GM20431 (cell line): Measurements from ENCODE around the gene FAM222B.
"Not testable (repeated sequence)": the region's sequence is repeated elsewhere in the genome, so short reads cannot be mapped to it uniquely, and the experiment has no call there.

Experiments
- in situ Hi-C: fragments of 300-500 bp; cut with MseI, MboI; formaldehyde crosslinking; loops from one replicate; pipeline ENCODE4 v1.15.0; 2020; ENCODE audit warnings: low sequenced_read_pairs; ENCODE audit not compliant: unreplicated experiment

FAM222B gene

GRCh38 chr17:28788100-28788499, 54.5 kb downstream of the FAM222B start:
- in situ Hi-C loops = no loop called here

GRCh38 chr17:28783161-28783560, 59.4 kb downstream of the FAM222B start:
- in situ Hi-C loops = no loop called here

- in situ Hi-C loops = not testable (repeated sequence)
These were observed 63.0 kb downstream of the FAM222B start for GRCh38 chr17:28779601-28780000.

- in situ Hi-C loops = no loop called here
These were observed 65.4 kb downstream of the FAM222B start for GRCh38 chr17:28777178-28777577.

GRCh38 chr17:28774206-28774605, 68.4 kb downstream of the FAM222B start:
- in situ Hi-C loops = no loop called here

GRCh38 chr17:28773736-28774135, 68.9 kb downstream of the FAM222B start:
- in situ Hi-C loops = no loop called here

- in situ Hi-C loops = no loop called here
These were observed 77.6 kb downstream of the FAM222B start for GRCh38 chr17:28765038-28765437.

- in situ Hi-C loops = no loop called here
These were observed 78.8 kb downstream of the FAM222B start for GRCh38 chr17:28763804-28764266.

GRCh38 chr17:28763137-28763799, 79.3 kb downstream of the FAM222B start:
- in situ Hi-C loops = no loop called here

- in situ Hi-C loops = no loop called here
These were observed 81.7 kb downstream of the FAM222B start for GRCh38 chr17:28760601-28761562.

GRCh38 chr17:28759256-28759865, 83.2 kb downstream of the FAM222B start:
- in situ Hi-C loops = no loop called here

- in situ Hi-C loops = no loop called here
These were observed 84.0 kb downstream of the FAM222B start for GRCh38 chr17:28758411-28759121.

- in situ Hi-C loops = no loop called here
These were observed 86.4 kb downstream of the FAM222B start for GRCh38 chr17:28756049-28756804.

- in situ Hi-C loops = no loop called here
These were observed 87.1 kb downstream of the FAM222B start for GRCh38 chr17:28755486-28755885.

- in situ Hi-C loops = no loop called here
These were observed 90.8 kb downstream of the FAM222B start for GRCh38 chr17:28751600-28752366.

GRCh38 chr17:28750178-28751047, 92.2 kb downstream of the FAM222B start:
- in situ Hi-C loops = no loop called here

- in situ Hi-C loops = no loop called here
These were observed 92.9 kb downstream of the FAM222B start for GRCh38 chr17:28749516-28750177.
